Measurements from ENCODE around the gene SPATA4. TPM values are rescaled to one million over a fixed set of nuclear protein-coding genes. Genes with fewer than 3 reads are reported as not detected.

SPATA4 gene
- polyA plus RNA-seq, 1 of the 3 experiments (the other 2 are of a cell fraction): 0.21 TPM

DNA sequence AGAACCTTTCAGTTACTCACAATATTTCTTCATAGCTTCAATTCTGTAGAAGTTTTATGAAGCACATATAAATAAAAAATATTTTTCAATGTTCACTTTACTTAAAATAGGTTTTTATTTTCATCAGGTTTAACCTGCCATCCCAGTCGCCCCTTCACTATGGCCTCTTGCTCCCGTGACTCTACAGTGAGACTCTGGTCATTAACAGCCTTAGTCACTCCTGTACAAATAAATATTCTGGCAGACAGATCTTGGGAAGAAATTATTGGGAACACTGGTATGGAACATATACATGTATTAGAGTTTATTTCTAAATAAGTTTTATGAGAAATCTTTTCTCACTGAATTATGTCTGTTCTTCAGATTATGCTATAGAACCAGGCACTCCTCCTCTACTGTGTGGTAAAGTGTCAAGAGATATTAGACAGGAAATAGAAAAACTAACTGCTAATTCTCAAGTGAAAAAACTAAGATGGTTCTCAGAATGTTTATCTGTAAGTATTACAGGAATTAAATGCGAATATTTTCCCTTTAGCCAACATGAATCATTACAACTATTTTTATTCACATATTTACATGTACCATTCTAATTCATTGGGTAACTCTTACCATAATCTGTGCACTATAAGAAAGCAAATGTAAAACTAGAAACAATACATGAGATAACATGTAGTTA lies 45.6 kb downstream of the SPATA4 start:
- H3K9me2 ChIP-seq: no peaks in the 10 kb centered on the region
- POLR2A ChIA-PET: no interaction called here
- peak overlapping the region; percentile 7; the same call in 1 of the 2 replicates for H2AFZ ChIP-seq (ENCODE audit: low read depth)
- H3K36me3 ChIP-seq (replicated peaks in 1 of 2; ENCODE audit: control insufficient read depth in 1 of 2, insufficient read depth in 2 of 2, low read length in 1 of 2): no peaks in the 10 kb centered on the region
- 72% methylated on average over 3 of the region's 3 CpGs for WGBS (ENCODE audit: low lambda C conversion rate)
- no peaks in the 10 kb centered on the region for H4K20me1 ChIP-seq (ENCODE audit: insufficient read depth)
- H3K27ac ChIP-seq (ENCODE audit: low read depth in 2 of 2, low read length in 1 of 2): no peak overlapping the region
- H3K9ac ChIP-seq: no peak overlapping the region
- DNase-seq: no peak
- TF ChIP-seq, protein P1, sequence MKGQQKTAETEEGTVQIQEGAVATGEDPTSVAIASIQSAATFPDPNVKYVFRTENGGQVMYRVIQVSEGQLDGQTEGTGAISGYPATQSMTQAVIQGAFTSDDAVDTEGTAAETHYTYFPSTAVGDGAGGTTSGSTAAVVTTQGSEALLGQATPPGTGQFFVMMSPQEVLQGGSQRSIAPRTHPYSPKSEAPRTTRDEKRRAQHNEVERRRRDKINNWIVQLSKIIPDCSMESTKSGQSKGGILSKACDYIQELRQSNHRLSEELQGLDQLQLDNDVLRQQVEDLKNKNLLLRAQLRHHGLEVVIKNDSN (IDR thresholded peaks at IDR 0.05; ENCODE audit: borderline replicate concordance, low read depth): no peak
- TF ChIP-seq, protein P2, sequence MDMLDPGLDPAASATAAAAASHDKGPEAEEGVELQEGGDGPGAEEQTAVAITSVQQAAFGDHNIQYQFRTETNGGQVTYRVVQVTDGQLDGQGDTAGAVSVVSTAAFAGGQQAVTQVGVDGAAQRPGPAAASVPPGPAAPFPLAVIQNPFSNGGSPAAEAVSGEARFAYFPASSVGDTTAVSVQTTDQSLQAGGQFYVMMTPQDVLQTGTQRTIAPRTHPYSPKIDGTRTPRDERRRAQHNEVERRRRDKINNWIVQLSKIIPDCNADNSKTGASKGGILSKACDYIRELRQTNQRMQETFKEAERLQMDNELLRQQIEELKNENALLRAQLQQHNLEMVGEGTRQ (IDR thresholded peaks at IDR 0.05; ENCODE audit: borderline replicate concordance, low read depth, low read length): no peak
- TF ChIP-seq, protein P3, sequence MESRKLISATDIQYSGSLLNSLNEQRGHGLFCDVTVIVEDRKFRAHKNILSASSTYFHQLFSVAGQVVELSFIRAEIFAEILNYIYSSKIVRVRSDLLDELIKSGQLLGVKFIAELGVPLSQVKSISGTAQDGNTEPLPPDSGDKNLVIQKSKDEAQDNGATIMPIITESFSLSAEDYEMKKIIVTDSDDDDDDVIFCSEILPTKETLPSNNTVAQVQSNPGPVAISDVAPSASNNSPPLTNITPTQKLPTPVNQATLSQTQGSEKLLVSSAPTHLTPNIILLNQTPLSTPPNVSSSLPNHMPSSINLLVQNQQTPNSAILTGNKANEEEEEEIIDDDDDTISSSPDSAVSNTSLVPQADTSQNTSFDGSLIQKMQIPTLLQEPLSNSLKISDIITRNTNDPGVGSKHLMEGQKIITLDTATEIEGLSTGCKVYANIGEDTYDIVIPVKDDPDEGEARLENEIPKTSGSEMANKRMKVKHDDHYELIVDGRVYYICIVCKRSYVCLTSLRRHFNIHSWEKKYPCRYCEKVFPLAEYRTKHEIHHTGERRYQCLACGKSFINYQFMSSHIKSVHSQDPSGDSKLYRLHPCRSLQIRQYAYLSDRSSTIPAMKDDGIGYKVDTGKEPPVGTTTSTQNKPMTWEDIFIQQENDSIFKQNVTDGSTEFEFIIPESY (IDR thresholded peaks at IDR 0.05; ENCODE audit: borderline replicate concordance, low read depth): no peak
- TF ChIP-seq POLR2AphosphoS5 (IDR thresholded peaks at IDR 0.05; ENCODE audit: low read depth, low read length) (no peak), TEAD4 (IDR thresholded peaks at IDR 0.05; ENCODE audit: borderline replicate concordance, insufficient read depth) (no peak), FOXM1 (IDR thresholded peaks at IDR 0.05; ENCODE audit: low read depth) (no peak), SMC3 (IDR thresholded peaks at IDR 0.05; ENCODE audit: low read depth, low read length) (no peak), MEF2A (IDR thresholded peaks at IDR 0.05; ENCODE audit: borderline replicate concordance, low read depth) (no peak), JUND (IDR thresholded peaks at IDR 0.05) (no peak), RCOR1 (IDR thresholded peaks at IDR 0.05; ENCODE audit: low read length) (no peak), ELF1 (IDR thresholded peaks at IDR 0.05) (no peak), MXI1 (IDR thresholded peaks at IDR 0.05; ENCODE audit: low read depth, low read length) (no peak), YY1 (IDR thresholded peaks at IDR 0.05; ENCODE audit: low read depth) (no peak), NRF1 (IDR thresholded peaks at IDR 0.05; ENCODE audit: low read depth, low read length) (no peak)
- TF ChIP-seq, protein P4, sequence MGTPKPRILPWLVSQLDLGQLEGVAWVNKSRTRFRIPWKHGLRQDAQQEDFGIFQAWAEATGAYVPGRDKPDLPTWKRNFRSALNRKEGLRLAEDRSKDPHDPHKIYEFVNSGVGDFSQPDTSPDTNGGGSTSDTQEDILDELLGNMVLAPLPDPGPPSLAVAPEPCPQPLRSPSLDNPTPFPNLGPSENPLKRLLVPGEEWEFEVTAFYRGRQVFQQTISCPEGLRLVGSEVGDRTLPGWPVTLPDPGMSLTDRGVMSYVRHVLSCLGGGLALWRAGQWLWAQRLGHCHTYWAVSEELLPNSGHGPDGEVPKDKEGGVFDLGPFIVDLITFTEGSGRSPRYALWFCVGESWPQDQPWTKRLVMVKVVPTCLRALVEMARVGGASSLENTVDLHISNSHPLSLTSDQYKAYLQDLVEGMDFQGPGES (IDR thresholded peaks at IDR 0.05; ENCODE audit: low read depth, low read length): no peak
- TF ChIP-seq, protein P5, sequence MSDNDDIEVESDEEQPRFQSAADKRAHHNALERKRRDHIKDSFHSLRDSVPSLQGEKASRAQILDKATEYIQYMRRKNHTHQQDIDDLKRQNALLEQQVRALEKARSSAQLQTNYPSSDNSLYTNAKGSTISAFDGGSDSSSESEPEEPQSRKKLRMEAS (IDR thresholded peaks at IDR 0.05; ENCODE audit: low read depth): no peak
- TF ChIP-seq, protein P6, sequence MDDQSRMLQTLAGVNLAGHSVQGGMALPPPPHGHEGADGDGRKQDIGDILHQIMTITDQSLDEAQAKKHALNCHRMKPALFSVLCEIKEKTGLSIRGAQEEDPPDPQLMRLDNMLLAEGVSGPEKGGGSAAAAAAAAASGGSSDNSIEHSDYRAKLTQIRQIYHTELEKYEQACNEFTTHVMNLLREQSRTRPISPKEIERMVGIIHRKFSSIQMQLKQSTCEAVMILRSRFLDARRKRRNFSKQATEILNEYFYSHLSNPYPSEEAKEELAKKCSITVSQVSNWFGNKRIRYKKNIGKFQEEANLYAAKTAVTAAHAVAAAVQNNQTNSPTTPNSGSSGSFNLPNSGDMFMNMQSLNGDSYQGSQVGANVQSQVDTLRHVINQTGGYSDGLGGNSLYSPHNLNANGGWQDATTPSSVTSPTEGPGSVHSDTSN (IDR thresholded peaks at IDR 0.05): no peak
- H3K9me3 ChIP-seq: 0 out of 2 replicates have a peak, but pooled peaks cover 3% of the 10 kb centered on the region
- H3F3A ChIP-seq (replicated peaks; ENCODE audit: insufficient read depth): no peaks in the 10 kb centered on the region
- no peak overlapping the region for H3K4me2 ChIP-seq
- CTCF ChIA-PET: interaction anchor here (0.6 to 4.1 kb wide), 14 partner anchors 9 to 1072 kb away, joined by 3 to 30 read pairs (median 3); partner anchors contain the start of gene WDR17
- no peaks in the 10 kb centered on the region for H3K27me3 ChIP-seq (ENCODE audit: insufficient read depth)
- H3K4me3 ChIP-seq (ENCODE audit: low read depth in 2 of 2, low read length in 1 of 2): no peak overlapping the region
- H3K4me1 ChIP-seq (ENCODE audit: control insufficient read depth in 1 of 2, insufficient read depth in 2 of 2, low read depth in 1 of 2, low read length in 1 of 2): no peaks in the 10 kb centered on the region; a peak in 1 of 4 replicates
- H3K79me2 ChIP-seq (ENCODE audit: insufficient read depth): no peaks in the 10 kb centered on the region

All from SK-N-SH (cell line).